Measurements from ENCODE around the gene CKLF. TPM values are rescaled to one million over a fixed set of nuclear protein-coding genes. Genes with fewer than 3 reads are reported as not detected.

CKLF gene
- total RNA-seq, 4 donors from 2014 or later: 5.8 to 8.5 (median 6.9) TPM

GRCh38 chr16:66599726-66600125, 47.4 kb downstream of the CKLF start:
- no peak for DNase-seq
- intact Hi-C loops (cut with DNase I; ENCODE audit: low total_unique reads): loop anchor here (5.0 kb wide), 1 partner anchor 122 kb away; no protein-coding TSS in a partner anchor
- no peak for ATAC-seq
- Histone ChIP-seq H3K9me3 (no peaks in the 10 kb centered on the region), H3K36me3 (no peaks in the 10 kb centered on the region), H3K4me1 (peaks cover 6 to 8% of the 10 kb centered on the region in 2 donors), H3K4me3 (no peak overlapping the region), H3K27ac (no peak overlapping the region), H3K27me3 (peaks cover 11 to 16% (median 14%) of the 10 kb centered on the region in 3 donors)
- TF ChIP-seq CTCF (IDR thresholded peaks at IDR 0.05 in 4 of 5, conservative IDR thresholded peaks at IDR 0.05 in 1 of 5) (no peak), POLR2A (IDR thresholded peaks at IDR 0.05) (no peak)
- in situ Hi-C loops (cut with MboI; ENCODE audit: low sequenced_read_pairs in 4 of 4): loop anchor here (10.0 to 25.0 kb wide), 3 partner anchors 185 to 263 kb away; no protein-coding TSS in a partner anchor

GRCh38 chr16:66600477-66600876, 48.1 kb downstream of the CKLF start:
- in situ Hi-C loops (cut with MboI; ENCODE audit: low sequenced_read_pairs in 4 of 4) (loop anchor here in 2 of 4 donors (10.0 to 25.0 kb wide), 2 partner anchors 196 to 262 kb away; no protein-coding TSS in a partner anchor), intact Hi-C loops (cut with DNase I; ENCODE audit: low total_unique reads) (loop anchor here (5.0 kb wide), 1 partner anchor 123 kb away; no protein-coding TSS in a partner anchor)
- Histone ChIP-seq H3K9me3 (no peaks in the 10 kb centered on the region), H3K36me3 (no peaks in the 10 kb centered on the region), H3K27me3 (peaks cover 11 to 23% (median 18%) of the 10 kb centered on the region in 3 donors), H3K4me1 (peaks cover 6 to 8% of the 10 kb centered on the region in 2 donors), H3K27ac (no peak overlapping the region), H3K4me3 (no peak overlapping the region)
- TF ChIP-seq POLR2A (IDR thresholded peaks at IDR 0.05) (no peak), CTCF (IDR thresholded peaks at IDR 0.05 in 4 of 5, conservative IDR thresholded peaks at IDR 0.05 in 1 of 5) (no peak)
- DNase-seq: no peak
- no peak for ATAC-seq

- H3K27me3 ChIP-seq: peaks cover 11 to 25% (median 18%) of the 10 kb centered on the region in 3 donors
- intact Hi-C loops (cut with DNase I; ENCODE audit: low total_unique reads) (loop anchor here (5.0 kb wide), 1 partner anchor 124 kb away; no protein-coding TSS in a partner anchor), in situ Hi-C loops (cut with MboI; ENCODE audit: low sequenced_read_pairs in 4 of 4) (loop anchor here in 2 of 4 donors (10.0 to 25.0 kb wide), 2 partner anchors 197 to 261 kb away; no protein-coding TSS in a partner anchor)
- ATAC-seq (no peak), DNase-seq (no peak)
- H3K4me3 ChIP-seq: no peak overlapping the region
- peaks cover 6 to 8% of the 10 kb centered on the region in 2 donors for H3K4me1 ChIP-seq
- H3K27ac ChIP-seq: no peak overlapping the region
- no peak for TF ChIP-seq CTCF (IDR thresholded peaks at IDR 0.05 in 4 of 5, conservative IDR thresholded peaks at IDR 0.05 in 1 of 5)
- TF ChIP-seq POLR2A (IDR thresholded peaks at IDR 0.05): no peak
- no peaks in the 10 kb centered on the region for H3K9me3 ChIP-seq
- H3K36me3 ChIP-seq: no peaks in the 10 kb centered on the region
Measured at GRCh38 chr16:66601471-66601870, 49.1 kb downstream of the CKLF start.

GRCh38 chr16:66603537-66604375, 51.4 kb downstream of the CKLF start:
- no peak for ATAC-seq
- intact Hi-C loops (cut with DNase I; ENCODE audit: low total_unique reads): loop anchor here (2.0 to 5.0 kb wide), 2 partner anchors 126 to 197 kb away; no protein-coding TSS in a partner anchor
- peaks cover 10% of the 10 kb centered on the region in 2 donors for H3K4me1 ChIP-seq
- H3K4me3 ChIP-seq: peak overlapping the region; percentile 52 to 69 (median 62)
- TF ChIP-seq POLR2A (IDR thresholded peaks at IDR 0.05) (no peak), CTCF (IDR thresholded peaks at IDR 0.05 in 4 of 5, conservative IDR thresholded peaks at IDR 0.05 in 1 of 5) (no peak)
- H3K36me3 ChIP-seq: no peaks in the 10 kb centered on the region
- H3K27ac ChIP-seq: peak overlapping the region; percentile 65 to 81 (median 80)
- no peaks in the 10 kb centered on the region for H3K9me3 ChIP-seq
- DNase-seq: no peak
- peaks cover 11 to 25% (median 18%) of the 10 kb centered on the region in 3 donors for H3K27me3 ChIP-seq
- in situ Hi-C loops (cut with MboI; ENCODE audit: low sequenced_read_pairs in 4 of 4): loop anchor here in 2 of 4 donors (10.0 to 25.0 kb wide), 2 partner anchors 199 to 259 kb away; no protein-coding TSS in a partner anchor
